GM15510 (cell line): Measurements from ENCODE around the gene FMO4.

Experiments used
- POLR2A ChIP-seq: IDR thresholded peaks from 3 replicates; pipeline ENCODE4 v1.6.1; 2011; ENCODE audit warnings: borderline replicate concordance; ENCODE audit not compliant: insufficient read length; ENCODE audit errors: extremely low read depth

Gene FMO4

GRCh38 chr1:171300401-171300800 lies 13.6 kb upstream of the FMO4 start:
- TF ChIP-seq POLR2A = no peak

GRCh38 chr1:171310661-171311087 lies 3.3 kb upstream of the FMO4 start:
- no peak for TF ChIP-seq POLR2A

- TF ChIP-seq POLR2A = no peak
These were observed 2.0 kb upstream of the FMO4 start for GRCh38 chr1:171311771-171312558.

DNA sequence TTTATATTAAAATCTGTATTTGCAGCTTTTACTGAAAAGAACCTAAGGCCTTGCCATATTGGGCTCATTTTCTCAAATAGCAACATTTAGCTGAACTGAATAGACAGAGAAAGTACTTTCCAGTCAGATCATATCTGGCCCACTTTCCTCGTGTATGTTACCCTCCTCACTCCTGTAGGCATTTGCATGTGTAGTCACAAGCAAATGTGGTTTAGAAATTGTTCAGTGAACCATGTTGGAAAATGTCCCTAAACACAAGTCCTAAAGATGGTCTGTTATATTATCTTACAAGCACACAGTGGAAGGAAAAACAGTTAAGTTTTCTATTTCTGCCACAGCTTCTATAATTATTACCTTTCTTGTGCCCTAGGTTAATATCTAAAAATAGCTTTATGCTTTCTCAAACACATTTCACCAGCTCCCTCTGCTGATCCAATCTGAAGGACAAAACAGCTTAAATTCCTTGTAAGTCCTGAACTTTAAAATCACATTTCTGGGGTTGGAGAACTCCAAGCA lies 606 bp upstream of the FMO4 start:
- TF ChIP-seq POLR2A = no peak

GRCh38 chr1:171329251-171329650 lies 15.3 kb downstream of the FMO4 start:
- no peak for TF ChIP-seq POLR2A

GRCh38 chr1:171334024-171334640 lies 20.1 kb downstream of the FMO4 start:
- TF ChIP-seq POLR2A = no peak

DNA sequence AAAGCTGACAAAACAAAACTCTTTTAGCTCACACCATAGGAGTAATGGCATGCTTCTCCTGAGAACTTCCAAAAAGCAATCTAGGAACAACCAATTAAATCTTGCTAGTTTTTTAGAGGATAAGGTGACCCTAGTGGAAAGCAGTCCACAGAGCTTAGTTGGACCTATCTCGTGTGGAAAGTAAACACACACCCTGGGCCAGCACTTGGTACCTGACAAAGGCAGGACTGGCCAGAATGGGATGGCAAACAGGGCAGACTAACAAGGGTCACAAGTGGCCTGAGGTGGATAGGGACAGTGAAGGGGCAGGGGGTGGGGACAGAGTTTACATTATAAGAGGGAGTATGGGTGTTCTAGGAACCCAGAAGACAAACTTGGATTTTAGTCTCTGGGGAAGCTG lies 22.0 kb downstream of the FMO4 start:
- TF ChIP-seq POLR2A = no peak

DNA sequence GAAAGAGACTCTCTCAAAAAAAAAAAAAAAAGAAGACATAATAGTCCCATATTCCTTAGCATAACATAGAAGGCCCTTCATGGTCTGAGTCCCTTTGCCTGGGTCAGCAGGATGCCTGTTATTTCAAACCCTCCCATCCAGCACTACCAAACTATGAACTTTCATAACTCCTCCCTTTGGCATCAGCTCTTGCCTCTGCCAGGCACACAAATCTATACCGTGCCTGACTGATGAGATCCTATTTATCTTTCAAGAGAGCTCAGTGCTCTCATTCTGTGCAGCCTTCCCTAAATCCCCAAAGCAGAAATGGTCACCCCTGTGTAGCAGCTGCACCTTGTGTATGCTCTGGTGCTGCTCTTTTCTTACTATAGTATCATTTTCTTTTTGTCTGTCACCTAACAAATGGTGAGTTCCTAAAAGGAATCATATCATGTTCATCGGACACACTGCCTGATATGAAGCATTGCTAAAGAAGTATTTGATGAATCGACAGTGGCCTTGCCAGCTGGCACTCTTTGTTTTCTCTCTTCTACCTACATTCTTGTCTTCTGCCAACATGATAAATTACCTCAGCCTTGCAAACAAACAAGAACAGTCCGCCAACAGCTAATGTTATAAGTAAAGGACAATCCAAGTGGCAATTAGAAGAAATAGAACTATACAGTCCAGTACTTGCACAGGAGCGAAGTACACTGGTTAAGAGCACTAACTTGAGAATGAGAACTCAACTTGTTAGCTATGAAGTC lies 29.9 kb downstream of the FMO4 start:
- no peak for TF ChIP-seq POLR2A

GRCh38 chr1:171344473-171344820 lies 30.5 kb downstream of the FMO4 start:
- TF ChIP-seq POLR2A = no peak

DNA sequence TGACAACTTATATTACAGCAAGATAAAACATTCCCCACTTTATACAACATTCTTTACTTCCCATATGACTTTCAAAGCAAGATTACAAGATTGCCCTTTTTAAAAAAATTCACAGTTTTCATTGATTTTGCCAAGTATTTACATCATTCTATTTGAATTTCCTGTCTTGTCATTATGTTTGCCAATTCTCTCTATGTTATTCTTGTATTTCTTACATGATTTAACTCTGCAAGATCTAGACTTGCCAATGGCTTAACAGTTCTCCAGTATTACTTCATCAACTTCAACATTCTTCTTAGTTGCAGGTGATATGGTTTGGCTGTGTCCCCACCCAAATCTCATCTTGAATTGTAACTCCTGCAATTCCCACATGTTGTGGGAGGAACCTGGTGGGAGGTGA lies 31.6 kb downstream of the FMO4 start:
- TF ChIP-seq POLR2A = no peak

- no peak for TF ChIP-seq POLR2A
These were observed 32.9 kb downstream of the FMO4 start for GRCh38 chr1:171346881-171347280.

- TF ChIP-seq POLR2A = no peak
These were observed 36.6 kb downstream of the FMO4 start for GRCh38 chr1:171350594-171350993.

GRCh38 chr1:171351961-171352360 lies 38.0 kb downstream of the FMO4 start:
- no peak for TF ChIP-seq POLR2A

GRCh38 chr1:171352554-171352953 lies 38.6 kb downstream of the FMO4 start:
- TF ChIP-seq POLR2A = no peak

DNA sequence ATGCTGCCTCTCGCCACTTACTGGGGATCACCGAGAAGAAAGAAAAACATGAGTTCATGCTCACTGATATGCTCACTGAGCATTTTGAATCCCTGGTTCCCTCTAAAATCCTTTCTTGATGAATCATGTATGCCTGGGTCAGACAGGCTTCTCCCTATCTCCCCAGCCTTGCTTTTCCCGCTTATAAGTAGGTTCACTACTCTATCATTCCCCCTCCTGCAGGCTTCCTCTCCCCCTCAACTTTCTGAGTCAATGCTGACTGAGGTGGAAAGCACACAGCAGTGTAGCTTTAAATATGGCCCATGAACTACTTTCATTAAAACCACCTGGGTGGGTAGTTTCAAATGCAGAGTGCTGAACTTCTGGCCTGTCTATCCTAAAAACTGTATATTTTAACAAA lies 41.7 kb downstream of the FMO4 start:
- TF ChIP-seq POLR2A = no peak

DNA sequence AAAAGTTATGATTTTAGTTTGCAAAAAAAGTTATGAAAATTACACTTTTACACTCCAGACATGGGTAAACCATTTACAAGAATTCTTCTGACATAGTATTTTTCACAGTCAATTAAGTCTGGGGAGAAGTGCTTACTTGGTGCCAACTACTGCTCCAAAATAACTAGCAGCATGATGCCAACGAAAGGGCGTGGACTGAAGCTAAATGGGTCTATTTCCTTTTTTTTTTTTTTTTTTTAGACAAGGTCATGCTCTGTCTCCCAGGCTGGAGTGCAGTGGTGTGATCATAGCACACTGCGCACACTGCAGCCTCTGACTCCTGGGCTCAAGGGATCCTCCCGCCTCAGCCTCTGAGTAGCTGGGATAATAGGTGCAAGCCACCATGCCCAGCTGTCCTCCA lies 43.2 kb downstream of the FMO4 start:
- TF ChIP-seq POLR2A = no peak

GRCh38 chr1:171366085-171366484 lies 52.1 kb downstream of the FMO4 start:
- TF ChIP-seq POLR2A = no peak

DNA sequence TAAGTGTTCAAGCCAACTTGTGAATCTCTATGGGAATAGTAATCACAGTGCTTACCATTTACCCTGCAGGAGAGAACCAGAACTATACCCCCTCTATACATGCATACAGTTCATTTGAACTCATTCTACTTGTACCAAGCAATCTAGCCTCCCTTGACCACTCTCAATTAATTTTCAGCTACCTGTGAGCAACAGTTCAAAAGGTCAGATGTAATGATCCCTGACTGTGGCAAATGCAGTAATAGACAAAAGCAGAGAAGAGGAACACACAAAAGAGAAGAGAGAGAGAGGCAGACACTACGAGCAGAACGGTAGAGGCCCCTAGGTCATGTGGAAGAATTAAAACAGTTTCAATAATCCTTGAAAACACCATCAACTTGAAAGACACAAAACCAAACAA lies 52.8 kb downstream of the FMO4 start:
- TF ChIP-seq POLR2A = no peak
